CD4-positive, alpha-beta T cell treated with Interleukin-6 for 4 hours (primary cell): ENCODE results near the gene GYS1.

Experiments
- DNase-seq: peaks from one replicate; pipeline ENCODE4 v3.0.0-alpha.2; 2020; ENCODE audit warnings: mixed read lengths

GYS1 gene

DNA sequence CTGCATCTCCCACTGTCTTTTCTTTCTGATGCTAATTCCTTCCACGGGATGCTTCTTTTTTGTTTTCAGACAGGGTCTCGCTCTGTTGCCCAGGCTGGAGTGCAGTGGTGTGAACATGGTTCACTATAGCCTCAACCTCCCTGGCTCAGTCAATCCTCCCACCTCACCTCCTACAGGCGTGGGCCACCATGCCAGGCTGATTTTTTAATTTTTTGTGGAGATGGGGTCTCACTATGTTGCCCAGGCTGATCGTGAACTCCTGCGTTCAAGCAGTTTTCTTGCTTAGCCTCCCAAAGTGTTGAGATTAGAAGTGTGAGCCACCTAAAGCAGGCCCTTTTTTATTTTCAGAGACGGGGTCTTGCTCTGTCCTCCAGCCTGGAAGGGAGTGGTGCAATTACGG is 4.8 kb downstream of the GYS1 start:
- DNase-seq, result no peak

DNA sequence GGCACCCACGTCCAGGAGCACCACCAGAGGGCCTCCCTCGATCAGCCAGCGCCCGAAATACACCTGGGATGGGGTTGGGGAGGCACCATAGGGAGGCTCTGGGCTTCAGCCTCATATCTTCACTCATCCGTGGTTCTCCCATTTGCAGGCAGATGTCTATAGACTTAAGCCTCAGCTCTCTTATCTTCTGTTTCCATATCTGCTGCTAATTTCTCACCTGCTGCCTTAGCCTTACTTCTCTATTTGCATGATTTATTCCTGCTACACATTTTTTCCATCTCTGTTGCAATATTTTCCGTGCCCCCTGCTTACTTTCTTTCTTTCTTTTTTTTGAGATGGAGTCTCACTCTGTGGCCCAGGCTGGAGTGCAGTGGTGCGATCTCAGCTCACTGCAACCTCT is 5.8 kb downstream of the GYS1 start:
- DNase-seq, result no peak

DNA sequence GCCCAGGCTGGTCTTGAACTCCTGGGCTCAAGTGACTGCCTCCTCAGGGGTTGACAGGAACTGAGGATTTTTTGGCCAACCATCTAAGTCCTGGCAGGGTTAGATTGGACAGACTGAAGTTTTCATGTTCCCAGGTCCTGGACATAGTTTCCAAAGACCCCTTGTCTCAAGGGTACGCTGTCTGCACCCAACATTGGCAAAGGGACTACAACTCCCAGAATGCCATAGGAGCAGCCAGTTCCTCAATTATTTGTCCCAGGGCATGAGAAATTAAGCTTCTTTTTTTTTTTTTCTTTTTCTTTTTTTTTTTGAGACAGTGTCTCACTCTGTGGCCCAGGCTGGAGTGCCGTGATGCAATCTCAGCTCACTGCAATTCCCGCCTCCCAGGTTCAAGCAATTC is 6.9 kb downstream of the GYS1 start:
- DNase-seq, result no peak

DNA sequence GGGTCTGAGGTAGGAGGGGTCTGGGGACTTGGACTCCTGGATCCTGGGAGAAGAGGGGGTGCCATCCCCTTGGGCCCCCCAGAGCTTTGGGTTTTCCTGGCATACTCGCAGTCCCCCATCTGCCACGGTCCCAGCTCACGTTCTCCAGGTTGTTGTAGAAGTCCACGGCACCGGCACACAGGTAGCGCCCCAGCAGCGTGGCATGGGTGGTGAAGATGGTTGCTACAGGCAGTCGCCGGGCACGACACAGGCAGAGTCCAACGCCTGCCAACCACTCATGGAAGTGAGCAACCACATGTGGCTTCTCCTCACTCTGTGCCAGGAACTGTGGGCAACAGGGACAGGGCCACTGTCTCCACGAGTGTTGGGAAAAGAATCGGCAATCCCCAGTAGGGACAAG is 7.4 kb downstream of the GYS1 start:
- no peak for DNase-seq

DNA sequence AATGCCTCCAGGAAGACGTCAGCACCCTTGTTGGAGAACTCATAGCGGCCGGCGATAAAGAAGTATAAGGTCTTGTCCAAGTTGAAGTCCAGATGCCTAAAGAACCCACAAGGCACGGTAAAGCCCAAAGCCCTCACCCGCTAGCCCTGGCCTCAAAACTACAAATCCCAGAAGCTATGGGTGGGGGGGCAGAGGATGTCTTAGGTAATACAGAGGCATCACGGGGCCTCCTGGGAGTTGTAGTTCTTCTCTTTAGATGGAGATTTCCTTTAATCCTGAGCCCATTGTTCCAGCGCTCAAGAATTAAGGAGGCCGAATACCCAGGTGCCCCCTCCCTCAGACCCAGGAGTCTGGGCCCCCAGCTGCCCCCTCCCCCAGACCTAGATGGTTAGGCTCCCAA is 10.8 kb downstream of the GYS1 start:
- no peak for DNase-seq

DNA sequence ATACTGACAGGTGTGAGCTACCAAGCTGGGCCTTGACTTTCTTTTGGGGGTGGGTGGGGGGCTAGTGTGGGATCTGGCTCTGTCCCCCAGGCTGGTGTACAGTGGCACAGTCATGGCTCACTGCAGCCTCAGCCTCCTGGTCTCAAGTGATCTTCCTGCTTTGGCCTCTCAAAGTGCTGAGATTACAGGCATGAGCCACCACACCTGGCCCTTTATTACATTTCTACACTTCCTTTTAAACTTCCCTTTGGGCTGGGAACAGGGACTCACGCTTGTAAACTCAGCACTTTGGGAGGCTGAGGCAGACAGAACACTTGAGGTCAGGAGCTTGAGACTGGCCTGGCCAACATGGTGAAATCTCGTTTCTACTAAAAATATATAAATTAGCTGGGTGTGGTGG is 16.0 kb downstream of the GYS1 start:
- no peak for DNase-seq

DNA sequence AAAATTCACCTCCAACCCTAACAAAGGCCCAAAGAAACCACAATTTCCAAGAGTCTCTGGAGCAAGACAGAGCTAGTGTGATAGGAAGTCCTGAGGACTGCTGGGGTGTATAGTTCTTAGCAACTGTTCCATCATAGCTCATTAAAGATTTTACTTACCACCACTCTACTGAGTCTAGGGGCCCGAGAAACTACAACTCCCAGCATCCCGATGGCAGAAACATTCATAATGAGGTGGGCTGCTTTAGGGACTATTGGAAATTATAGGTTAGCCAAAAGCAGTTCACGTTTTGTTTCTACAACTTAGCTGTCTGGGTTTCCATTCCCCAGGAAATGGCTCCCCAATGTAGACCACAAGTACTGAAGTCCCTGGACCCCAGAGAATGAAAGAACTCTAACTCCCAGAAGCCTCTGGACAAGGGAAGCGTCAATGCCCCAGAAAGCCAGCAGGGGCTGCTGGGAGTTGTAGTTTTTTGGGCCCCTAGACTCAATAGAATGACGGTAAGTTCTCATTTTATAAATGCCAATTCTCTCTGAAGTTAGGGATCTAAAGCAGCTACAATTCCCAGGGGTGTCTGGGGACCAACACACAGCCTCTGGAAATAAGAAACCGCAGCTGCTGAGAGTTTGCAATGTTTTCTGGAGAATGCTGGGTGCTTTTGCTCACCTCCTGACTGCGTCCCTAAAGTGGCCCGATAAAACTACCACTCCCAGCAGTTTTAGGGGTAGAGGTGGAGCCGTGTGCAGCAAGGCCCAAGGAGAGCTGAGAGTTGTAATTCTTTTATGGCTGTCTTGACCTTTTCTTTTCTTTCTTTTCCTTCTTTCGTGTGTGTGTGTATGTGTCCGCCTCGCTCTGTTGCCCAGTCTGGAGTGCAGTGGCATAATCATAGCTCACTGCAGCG is 16.9 kb downstream of the GYS1 start:
- DNase-seq, result peak; percentile 47

DNA sequence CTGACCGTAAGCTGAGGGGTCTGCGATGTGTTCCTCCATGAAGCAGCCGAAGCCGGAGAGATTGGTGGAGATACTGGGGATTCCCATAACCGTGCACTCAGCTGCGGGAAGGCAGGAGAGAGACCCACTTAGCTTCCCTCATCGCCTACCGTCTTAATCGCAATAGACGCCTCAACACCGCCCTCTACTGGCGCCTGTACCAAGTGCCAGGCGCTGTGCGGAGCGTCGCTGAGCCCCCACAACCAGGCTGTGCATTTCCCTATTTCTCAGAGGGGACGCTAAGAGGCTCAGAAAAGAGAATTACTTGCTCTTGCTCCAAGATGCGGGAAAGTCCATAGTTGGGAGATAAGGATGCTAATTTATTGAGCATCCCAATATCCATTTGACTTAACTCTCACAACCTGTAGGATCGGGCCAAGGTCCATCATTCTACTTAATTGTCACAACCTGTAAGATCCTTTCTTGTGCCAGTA is 22.1 kb downstream of the GYS1 start:
- DNase-seq, result peak; percentile 90

DNA sequence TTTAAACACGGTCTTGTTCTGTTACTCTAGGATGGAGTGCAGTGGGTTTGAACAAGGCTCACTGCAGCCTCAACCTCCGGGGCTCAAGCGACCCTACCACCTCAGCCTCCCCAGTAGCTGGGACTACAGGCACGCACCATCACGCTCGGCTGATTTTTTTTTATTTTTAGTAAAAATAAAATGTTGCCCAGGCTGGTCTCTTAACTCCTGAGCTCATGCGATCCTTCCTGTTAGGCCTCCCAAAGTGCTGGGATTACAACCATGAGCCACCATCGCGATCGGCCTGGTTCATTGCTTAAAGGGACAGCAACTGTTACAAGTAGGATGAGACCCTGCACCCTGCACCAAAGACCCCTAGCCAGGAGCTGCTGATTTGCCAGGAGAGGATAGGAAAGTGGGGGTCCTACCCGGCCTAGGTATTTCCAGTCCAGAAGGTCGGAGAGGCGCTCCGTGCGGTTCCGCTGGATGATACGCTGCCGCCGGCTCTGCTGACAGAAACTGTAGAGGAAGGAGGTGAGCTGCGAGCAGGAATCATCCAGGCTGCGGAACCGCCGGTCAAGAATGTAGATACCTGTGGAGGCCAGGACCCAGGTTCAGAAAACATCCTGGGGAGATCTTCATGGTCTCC is 22.9 kb downstream of the GYS1 start:
- no peak for DNase-seq

DNA sequence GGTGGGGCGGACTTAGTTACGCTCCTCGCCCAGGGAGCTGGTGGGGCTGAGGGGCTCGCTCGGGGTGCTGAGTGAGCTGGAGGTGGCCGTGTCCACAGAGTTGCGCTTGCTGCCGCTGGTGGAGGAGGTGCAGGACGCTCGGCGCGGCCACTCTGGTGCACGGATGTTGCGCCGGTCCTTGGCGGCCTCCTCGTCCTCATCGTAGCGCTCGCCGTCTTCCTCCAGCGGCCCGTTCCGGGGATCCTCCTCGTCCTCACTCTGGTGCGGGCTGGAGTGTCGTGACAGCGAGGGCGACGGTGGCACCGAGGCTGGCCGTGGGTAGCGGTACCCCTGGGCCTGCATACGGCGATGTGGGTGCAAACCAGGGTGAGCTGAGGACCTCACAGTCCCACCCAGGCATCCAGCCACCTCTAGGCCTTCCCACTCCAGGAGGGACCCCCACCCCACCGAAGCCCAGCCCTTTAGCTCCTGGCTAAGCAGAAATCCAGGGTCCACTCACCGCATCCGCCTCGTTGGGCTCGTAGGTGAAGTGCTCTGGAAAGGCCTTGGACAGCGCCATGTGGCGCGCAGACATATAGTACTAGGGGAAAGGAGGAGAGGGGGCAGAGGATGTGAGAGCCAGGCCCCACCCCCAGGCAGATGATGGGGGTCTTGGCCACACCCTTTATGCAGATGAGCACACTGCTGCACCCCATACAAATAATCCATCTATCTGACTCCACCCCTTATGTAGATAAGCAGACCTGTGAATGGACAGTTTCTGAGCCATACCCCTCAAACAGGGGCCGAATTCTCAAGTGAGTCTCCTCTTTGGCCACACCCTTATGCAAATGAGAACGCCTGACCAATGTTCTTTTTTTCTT is 23.6 kb downstream of the GYS1 start:
- no peak for DNase-seq

DNA sequence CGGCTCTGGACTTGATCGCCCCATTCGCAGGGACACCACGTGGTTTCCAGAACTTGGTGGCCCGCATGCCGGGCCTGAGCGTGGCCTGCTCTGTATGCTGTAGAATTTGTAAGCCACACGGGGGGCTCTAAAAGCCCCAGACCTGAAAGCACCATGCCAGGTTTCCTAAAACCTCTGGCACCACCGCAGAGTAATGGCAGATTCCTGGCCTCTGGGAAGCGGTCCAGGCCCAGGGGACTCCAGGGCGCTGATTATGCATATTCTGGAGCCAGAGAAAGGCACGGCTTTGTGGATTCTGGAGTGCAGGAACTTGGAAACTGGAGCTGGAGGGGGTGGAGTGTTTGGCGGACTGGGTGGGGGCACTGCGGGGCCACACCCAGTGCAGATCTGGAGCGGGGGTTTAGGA is 24.3 kb downstream of the GYS1 start:
- no peak for DNase-seq

DNA sequence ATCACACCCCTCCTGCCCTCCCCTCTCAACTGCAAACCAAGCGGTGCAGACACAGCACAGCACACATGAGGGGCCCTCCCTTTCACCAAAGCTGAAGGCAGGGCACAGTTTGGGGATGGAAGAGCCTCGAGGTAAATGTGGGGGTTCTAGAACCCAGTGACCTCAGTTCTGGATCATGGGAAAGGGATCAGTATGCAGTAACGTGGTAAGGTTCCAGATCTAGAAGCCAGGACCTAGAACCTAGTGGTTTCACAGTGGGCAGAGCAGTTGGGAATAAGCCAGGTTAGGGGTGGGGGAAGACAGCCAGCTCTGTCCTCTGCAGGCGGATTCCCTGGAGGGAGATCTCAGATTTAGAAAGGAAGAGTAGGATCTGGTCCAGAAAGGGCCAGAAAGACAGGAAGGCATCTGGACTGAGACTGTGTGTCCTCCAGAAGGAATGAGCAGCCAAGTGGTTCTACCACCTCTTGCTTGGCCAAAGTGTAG is 24.9 kb downstream of the GYS1 start:
- no peak for DNase-seq

DNA sequence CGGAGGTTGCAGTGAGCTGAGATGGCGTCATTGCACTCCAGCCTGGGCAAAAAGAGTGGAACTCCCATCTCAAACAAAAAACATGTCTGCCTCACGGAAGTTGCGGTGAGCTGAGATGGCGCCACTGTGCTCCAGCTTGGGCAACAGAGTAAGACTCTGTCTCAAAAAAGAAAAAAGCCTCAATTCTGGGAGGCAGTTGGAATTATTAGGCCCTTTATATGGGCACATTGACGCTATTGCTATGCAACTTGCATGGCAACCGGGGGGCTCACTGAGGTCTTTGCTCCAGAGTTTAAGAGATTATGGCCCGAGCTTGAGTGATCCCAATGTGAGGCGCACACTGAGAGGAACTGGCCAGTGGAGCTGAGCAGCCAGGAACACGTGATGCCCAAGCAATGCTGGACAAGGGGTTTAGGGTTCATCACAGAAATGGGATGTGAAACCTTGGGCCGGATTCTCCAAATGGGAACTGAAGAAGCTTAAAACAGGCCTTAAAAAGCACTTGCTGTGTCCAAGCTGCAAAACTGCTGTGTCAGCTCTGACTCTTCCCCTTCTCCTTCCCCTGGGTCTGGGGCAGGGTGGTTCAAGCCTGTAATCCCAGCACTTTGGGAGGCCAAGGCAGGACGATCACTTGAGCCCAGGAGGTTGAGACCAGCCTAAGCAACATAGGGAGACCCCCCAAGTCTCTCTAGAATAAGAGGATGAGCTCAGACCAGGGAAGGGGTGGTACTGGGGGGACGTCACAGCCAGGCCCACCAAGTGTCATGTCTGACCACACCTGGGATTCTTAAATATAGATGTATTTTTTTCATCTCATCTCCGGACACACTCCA is 25.5 kb downstream of the GYS1 start:
- DNase-seq, result no peak

DNA sequence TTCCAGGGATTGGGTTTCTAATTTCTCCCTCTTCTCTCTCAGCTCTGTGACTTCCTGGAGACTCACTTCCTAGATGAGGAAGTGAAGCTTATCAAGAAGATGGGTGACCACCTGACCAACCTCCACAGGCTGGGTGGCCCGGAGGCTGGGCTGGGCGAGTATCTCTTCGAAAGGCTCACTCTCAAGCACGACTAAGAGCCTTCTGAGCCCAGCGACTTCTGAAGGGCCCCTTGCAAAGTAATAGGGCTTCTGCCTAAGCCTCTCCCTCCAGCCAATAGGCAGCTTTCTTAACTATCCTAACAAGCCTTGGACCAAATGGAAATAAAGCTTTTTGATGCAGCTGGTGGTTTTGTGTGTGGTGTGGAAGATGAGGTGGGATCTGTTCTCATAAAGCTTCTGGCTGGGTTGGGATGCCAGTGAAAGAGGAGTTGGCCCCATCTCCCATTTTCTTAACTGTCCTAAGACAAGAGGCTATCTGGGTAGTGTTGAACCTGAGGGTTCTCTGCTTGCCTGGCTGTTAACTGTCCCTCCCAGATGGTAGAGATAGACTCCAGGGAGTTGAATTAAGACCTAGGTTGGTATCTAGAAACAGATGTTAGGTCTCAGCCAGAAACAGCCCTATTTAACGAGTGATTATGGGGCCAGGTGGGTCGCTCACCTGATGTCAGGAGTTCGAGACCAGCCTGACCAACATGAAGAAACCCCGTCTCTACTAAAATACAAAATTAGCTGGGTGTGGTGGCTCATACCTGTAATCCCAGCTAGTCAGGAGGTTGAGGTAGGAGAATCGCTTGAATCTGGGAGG is 26.4 kb downstream of the GYS1 start:
- no peak for DNase-seq

DNA sequence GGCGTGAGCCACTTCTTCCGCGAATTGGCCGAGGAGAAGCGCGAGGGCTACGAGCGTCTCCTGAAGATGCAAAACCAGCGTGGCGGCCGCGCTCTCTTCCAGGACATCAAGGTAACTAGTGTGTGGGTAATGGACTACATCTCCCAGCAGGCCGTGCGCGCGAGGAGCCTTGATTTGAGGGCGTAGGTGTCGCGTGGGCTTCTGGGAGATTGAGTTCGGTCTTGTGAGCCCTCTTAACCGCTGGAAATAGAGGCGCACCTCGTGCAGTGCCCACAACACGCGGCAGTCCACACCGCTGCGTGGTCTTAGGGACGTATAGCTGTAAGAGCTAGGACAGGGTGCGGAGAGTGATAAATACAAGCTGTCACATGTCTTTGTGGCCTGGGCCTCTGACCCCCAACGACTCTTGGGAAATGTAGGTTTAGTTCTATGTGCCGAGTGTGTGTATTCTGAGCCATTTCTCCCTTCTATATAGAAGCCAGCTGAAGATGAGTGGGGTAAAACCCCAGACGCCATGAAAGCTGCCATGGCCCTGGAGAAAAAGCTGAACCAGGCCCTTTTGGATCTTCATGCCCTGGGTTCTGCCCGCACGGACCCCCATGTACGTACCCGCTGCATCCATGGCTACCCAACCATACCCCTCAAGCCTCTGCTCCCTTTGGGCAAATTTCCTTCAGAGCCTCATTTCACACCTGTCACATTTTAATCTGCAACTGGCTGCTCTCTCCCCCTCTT is 27.1 kb downstream of the GYS1 start:
- DNase-seq, result peak; percentile 91

DNA sequence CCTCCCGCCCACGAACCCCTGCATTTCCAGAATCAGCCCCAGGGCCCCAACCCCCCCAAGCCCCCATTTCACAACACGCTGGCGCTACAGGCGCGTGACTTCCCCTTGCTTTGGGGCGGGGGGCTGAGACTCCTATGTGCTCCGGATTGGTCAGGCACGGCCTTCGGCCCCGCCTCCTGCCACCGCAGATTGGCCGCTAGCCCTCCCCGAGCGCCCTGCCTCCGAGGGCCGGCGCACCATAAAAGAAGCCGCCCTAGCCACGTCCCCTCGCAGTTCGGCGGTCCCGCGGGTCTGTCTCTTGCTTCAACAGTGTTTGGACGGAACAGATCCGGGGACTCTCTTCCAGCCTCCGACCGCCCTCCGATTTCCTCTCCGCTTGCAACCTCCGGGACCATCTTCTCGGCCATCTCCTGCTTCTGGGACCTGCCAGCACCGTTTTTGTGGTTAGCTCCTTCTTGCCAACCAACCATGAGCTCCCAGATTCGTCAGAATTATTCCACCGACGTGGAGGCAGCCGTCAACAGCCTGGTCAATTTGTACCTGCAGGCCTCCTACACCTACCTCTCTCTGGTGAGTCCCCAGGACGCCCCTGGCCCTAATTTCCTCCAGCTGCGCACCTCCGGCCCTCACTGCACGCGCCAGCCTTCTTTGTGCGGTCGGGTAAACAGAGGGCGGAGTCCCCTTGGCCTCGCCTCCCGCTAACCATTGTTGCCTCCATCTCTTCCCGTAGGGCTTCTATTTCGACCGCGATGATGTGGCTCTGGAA is 27.9 kb downstream of the GYS1 start, which contains the start of gene FTL:
FTL (plus strand) TSS at position 270 of the 766 bp plus-strand sequence; CDS start at position 469, 199 bp downstream.
- peak; percentile 95 for DNase-seq

DNA sequence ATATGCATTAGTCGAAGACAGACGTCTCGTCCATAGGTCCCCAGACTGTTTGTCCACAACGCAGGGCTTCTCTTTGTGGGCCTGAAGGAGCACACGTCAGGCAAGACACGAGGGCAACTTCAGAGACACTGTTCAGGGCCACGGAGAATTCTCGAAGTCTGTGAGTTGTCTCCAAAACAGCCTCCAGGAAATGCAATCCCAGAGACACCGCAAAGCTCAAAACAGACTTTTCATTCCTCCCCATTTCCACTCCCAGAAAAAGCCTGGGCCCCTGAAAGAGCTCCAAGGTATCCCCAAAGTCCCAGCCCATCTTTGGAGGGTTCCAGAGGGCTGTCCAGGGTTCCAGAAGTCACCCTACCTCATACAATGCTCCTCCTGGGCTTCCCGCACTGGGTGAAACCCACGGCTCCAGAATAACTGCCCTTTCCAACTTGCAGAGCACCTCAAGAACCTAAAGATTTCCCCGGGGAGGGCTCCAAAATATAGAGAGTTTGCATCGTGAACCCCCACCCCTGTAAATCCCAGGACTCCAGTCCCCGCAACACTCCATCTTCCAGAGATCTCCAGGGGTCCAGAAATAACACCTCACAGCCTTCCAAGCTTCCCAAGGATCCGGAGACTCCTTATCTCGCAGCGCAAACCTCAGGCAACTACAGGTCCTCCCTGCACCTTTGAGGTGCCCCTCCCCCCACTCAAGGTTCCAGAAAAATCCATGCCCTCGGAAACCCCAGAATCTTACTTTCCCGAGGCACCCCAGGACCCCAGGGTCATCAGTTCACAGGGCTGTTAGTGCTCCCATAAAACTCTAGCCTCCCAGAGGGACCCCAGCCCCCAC is 28.7 kb downstream of the GYS1 start:
- peak; percentile 16 for DNase-seq

DNA sequence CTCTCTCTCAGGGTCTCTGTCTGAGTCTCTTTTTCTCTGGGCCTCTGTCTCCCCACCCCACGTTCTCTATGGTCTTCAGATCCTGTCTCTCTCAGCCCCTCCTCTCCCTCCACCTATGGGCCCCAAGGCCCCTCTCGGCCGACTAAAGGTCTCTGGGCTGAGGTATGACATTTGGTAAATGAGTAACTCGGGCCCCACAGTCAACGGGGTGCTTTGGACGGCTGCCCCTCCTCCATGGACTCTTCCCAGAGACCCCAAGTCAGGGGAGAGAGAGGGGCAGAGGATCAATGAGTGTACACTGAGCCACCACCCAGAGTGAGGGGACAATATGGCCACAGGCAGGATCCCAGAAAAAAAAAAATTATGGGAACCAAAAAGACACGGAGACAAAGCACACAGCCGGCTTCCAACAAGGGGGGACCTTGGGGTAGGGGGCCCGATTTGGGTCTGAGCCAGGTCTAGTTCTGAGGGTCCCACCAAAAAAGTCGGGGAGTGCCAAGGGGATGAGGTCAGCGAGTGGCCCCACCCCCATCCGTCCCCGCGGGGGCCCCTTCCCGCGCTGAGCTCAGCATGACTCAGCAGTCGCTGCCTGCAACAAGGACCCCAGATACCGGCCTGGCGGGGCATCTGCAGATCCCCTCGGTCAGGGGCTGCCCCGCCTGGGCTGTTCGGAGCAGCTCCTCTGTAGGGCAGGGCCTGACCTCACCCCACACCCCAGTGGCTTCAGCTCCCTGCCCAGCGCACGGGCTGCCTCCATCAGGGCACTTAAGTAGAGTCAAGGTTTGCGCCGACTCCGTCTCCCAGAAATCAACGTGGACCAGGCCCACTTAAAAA is 29.5 kb downstream of the GYS1 start:
- peak; percentile 64 for DNase-seq
